Activated CD4-positive, alpha-beta T cell treated with anti-CD3 and anti-CD28 coated beads, Interleukin-2, amount 50 U/mL, for 4 hours (primary cell): ENCODE data around the gene SLC8A1.

Experiments
- DNase-seq, 2 experiments: peaks; one replicate each; pipeline ENCODE4 v3.0.0-alpha.2; 2020

The SLC8A1 gene

GRCh38 chr2:40127890-40128557 lies 323.9 kb downstream of the SLC8A1 start:
- no peak for DNase-seq

DNA sequence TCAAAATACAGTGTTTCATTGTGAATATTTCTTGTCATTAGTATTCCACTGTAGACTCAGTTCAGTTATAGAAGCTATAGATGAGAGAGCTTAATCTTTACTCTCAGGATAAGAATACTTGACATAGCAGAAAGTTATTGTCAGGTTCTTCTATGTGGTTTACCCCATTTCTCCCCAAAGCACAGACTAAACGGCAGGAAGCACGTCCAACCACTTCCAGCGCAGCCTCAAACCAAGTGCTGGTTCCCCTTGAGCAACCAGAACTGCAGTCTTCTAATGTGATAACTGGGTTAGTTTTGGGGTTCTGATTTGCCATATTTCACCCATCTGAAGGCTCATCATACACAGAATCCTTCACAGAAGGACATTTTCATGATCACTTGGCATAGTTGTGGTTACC lies 324.7 kb downstream of the SLC8A1 start:
- no peak for DNase-seq

DNA sequence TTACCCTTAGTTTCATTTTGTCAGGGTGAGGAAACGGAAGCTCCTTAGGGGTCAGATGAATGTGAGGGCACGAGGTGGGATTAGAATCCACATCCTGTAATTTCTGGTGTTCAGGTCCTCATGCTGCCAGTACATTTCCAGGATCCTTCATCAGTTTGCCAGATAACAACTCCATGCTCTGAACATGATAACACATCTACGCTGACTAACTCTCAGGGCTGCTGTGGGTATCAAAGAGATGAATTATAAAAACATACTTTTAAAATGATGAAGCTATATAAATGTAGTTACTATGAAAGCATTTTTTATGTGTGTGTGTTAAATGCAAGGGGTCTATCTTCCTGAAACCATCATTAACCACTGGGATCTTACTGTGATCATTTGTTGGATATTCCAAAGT lies 325.9 kb downstream of the SLC8A1 start:
- no peak for DNase-seq

DNA sequence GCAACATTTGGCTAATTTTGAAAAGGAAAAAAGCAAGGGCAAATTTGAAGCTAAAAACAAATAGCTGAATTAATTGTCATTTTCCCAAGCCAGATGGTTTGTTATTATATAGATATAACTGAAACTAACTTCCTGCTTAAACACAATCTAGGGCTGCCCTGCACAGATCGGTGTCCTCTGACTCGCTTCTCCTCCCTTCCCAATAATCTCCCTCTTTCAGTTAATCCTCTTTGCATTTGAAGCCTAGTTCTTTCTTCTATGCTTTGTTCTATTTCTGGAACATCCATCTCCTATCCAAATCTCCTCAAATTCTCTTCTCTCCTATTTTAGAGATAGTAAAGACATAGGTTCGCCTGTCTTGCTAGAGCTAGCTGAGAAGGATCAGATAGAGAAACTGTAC lies 328.1 kb downstream of the SLC8A1 start:
- DNase-seq, result no peak

DNA sequence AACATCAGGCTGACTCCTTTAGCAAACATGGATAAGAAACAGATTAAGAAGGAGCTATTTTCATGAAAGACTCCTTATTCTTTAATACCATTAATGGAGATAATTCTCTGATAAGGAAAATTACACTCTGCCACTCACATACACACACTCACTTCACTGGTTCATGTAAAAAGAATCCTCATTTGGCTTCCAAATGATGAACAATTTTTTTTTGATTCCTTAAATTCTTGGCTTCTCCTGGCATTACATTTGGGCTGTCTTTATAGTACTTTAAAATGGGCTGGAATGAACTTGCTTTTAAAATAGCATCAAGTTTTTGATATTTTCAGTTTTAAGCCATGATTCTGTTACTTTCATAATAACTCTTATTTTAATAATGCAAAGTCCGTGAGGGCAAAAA lies 328.6 kb downstream of the SLC8A1 start:
- DNase-seq, result no peak

- DNase-seq, result no peak
These were observed 330.9 kb downstream of the SLC8A1 start for GRCh38 chr2:40120957-40121356.

- DNase-seq, result no peak
These were observed 331.9 kb downstream of the SLC8A1 start for GRCh38 chr2:40120026-40120425.

GRCh38 chr2:40118622-40119021 lies 333.3 kb downstream of the SLC8A1 start:
- no peak for DNase-seq

GRCh38 chr2:40115894-40116293 lies 336.0 kb downstream of the SLC8A1 start:
- no peak for DNase-seq

GRCh38 chr2:40115348-40115747 lies 336.5 kb downstream of the SLC8A1 start:
- no peak for DNase-seq

GRCh38 chr2:40113997-40114396 lies 337.9 kb downstream of the SLC8A1 start:
- no peak for DNase-seq

DNA sequence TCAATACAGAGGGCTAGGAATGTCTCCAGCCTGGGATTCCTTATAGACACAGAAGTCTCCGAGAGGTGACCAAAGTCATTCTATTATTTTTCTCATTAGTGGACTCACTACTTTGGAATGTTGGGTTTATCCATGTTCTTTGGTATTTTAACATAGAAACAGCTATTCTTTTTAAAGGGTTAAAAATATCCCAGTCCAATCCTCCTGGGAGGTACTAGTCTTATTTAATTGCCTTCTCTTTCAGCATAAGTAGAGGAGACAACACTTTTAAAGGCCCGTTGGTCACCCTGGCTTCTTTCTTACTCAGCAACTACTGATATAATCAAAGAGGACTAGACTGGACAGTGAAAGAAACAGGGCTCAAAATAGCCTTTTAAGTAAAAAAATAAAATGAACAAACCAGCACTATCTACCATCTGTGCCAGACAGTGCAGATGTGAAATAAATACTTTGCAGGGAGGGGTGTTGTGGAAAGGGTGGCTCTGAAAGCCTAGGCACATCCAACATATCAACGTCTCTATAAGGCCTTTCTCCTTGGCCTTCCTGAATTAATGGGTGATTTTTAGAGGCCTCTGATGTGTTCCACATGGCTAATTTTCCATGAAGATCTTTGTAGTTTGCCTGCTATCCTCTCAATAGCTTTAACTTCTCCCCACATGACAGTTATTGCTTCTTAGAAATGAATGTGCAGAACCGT lies 338.5 kb downstream of the SLC8A1 start:
- DNase-seq, result no peak

- no peak for DNase-seq
These were observed 342.5 kb downstream of the SLC8A1 start for GRCh38 chr2:40109381-40109780.

DNA sequence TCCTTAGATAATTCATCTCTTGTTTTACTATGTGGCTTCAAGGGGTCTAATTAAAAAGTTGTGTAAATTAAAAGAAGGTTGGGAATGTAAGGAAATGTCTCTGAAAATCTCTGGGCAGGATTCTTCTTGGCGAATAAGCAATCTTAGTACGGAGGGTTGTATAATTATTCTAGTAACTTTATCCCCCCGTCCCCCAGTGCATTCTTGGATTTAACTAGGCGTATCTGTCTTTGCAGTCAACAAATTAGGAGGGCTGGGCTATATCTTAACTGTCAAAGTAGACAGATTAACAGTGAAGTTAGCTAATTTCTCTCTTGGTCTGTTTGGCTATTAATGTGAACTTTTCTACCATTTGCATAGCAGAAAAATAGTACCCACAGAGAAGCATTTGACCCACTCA lies 343.0 kb downstream of the SLC8A1 start:
- DNase-seq, result no peak

DNA sequence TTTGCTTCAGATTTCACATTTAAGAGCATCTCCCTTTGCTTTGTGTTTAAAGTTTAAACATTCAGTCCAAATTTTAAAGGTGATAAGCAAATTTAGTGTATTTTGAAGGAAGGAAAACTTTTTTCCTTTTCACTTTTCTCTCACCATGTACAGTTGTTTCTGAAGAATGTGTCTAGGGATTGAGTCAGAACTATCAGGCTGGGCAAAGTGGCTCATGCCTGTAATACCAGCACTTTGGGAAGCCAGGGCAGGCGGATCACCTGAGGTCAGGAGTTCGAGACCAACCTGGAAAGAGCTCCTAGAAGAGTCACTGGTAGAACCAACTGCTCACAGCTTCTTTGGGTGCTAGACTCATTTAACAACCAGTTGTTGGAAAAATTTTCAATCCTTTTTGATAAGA lies 345.8 kb downstream of the SLC8A1 start:
- no peak for DNase-seq

DNA sequence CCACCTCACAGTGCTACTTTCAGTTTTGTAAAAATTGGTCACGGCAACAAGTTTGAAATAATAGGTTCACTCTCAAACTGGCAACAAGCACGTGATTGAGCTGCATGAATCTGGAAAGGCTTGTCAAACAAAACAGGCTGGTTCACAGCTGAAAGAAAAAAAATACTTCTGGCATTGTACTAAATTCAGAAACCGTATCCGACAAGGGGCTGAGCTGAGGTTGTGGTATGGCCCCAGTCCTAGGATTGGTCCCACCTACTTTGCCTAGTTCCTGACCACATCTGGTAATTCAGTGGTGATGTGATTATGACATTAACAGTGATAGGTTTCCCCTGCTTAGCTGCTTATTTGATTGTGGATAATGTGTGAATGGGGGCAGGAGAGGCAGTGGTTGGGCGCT lies 346.3 kb downstream of the SLC8A1 start:
- DNase-seq, result no peak

- DNase-seq, result no peak
These were observed 348.3 kb downstream of the SLC8A1 start for GRCh38 chr2:40103590-40103989.

DNA sequence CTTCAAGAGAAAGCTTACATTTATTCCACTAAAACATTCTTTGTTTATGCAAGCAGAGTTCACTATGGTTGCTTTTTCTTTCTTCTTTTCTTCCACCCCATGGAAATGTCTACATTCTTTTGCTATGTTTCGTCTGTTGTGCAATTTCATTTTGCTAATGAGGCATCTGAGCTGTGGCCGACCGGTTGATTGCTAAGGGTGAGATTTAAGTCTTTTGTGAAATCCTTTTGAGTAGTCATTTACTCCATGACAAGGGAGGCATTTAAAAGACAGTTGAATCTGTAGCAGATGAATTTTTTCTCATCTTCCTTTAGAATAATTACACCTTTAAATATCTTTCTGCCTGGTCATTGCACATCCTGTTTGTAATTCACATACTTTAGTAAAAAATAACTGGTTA lies 348.7 kb downstream of the SLC8A1 start:
- DNase-seq, result no peak

DNA sequence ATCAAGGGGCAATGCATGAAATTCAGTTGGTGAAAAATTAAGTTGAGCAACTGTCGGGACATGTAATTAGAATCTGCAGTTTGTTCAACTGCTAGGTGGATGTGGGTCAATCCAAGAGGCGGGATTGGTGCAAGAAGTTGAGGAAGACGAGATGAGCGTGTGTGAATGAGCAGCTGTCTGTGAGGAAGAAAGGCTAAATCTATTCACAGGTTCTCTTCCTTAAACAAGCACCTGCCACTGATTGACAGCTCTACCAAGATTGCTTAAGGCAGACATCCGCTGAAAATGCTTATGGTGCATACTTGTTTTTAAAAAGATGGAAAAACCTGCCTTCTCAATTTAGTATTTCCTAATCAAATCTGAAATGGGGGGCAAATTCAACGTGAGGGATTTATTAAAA lies 349.4 kb downstream of the SLC8A1 start:
- no peak for DNase-seq

- no peak for DNase-seq
These were observed 350.7 kb downstream of the SLC8A1 start for GRCh38 chr2:40101131-40101575.

- DNase-seq, result no peak
These were observed 351.2 kb downstream of the SLC8A1 start for GRCh38 chr2:40100676-40101075.

DNA sequence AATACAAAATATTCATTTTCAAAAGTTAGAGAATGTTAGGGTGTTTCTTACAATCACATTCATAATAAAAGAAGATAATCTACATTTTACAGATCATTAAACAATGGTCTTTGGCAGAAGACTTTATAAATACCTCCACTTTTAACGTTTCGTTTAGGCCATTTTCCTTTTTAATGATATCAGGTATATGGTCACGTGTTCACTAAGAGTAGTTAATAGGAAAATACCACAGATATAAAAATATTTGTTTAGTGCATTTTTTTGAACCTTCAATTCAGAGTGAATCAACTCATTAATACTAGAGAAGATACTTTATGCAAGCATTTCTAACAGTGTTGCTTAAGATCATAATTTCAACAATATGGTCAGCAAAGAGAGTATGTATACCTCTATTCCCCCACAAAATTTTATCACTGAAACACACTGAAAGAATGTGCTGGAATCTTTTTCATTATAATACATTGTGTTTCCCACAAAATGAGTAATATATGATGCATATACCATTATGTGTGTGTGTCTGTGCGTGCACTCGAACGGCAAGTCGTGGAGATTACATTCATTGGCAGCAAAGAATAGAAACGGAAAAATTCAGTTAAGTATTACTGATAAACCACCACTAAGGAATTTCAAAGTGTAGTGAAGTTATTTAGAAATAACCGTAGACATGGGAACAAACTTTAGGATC lies 353.0 kb downstream of the SLC8A1 start:
- no peak for DNase-seq

DNA sequence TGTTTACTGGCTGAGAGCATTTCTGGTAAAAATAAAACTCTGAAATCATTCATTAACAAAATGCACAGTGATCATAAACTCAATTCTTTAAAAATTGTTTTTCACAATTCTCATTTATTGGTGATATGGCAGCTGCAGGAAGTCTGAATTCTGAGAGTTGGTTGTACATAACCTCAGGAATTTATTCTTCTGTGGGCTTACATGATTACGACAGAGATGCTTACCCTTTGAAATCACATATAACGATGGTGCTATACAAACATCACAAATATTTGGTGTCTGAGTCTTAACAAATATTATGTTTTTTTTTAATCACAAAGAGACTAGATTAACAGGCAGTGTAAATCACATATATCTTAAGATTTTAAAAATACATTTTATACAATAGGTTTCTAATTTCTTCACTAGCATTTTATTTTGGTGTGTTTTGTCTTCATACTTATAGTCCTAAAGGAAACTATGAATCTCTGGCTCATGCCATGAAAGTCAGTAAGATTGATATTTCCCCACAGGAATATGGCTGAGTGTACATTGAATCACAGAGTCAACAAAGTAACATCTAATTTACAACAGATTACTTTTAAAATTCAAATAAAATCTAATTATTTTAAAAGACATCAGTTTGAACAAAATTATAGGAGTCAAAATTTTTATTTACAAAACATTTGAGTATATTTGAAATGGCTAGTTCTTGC lies 354.1 kb downstream of the SLC8A1 start:
- DNase-seq, result no peak

DNA sequence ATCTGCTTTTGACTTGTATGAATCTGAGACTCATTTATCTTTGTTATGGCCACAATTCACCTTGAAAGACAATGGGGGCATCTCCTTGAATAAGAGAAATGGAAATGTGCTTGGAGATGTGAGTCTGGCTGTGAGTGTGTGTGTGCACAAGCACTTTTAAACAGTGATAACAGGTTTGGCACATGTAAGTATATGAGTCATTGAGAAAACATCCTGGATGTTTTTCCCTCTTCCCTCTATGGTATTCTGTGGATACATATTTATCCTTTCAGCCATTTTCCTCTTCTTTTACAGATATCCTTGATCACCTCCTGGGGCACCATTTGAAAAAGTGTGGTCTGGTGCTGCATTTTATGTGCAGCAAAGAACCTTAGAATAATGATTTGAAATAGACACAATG lies 355.5 kb downstream of the SLC8A1 start:
- no peak for DNase-seq
